NCI-H1436 treated with DMSO at 0.1 percent for 48 hours (cell line): ENCODE results near the gene SLC25A12.
"Not testable (repeated sequence)": the region's sequence is repeated elsewhere in the genome, so short reads cannot be mapped to it uniquely, and the experiment has no call there.

ENCODE experiments used
- DNase-seq: peaks from one replicate; lab custom pipeline; 2025; lab: John Stamatoyannopoulos, UW

Gene SLC25A12

GRCh38 chr2:171791361-171791760 is 102.7 kb downstream of the SLC25A12 start:
- no peak for DNase-seq

- no peak for DNase-seq
These were observed 104.1 kb downstream of the SLC25A12 start for GRCh38 chr2:171789956-171790355.

GRCh38 chr2:171788316-171788993 is 105.6 kb downstream of the SLC25A12 start:
- DNase-seq, result no peak

GRCh38 chr2:171787333-171788072 is 106.5 kb downstream of the SLC25A12 start:
- DNase-seq, result no peak

- DNase-seq, result no peak
These were observed 108.6 kb downstream of the SLC25A12 start for GRCh38 chr2:171785450-171785849.

- no peak for DNase-seq
These were observed 115.5 kb downstream of the SLC25A12 start for GRCh38 chr2:171778515-171778914.

GRCh38 chr2:171774581-171774980 is 119.5 kb downstream of the SLC25A12 start:
- DNase-seq, result not testable (repeated sequence)

GRCh38 chr2:171772373-171772772 is 121.7 kb downstream of the SLC25A12 start:
- no peak for DNase-seq

- no peak for DNase-seq
These were observed 122.6 kb downstream of the SLC25A12 start for GRCh38 chr2:171771463-171771862.

GRCh38 chr2:171763602-171764001 is 130.4 kb downstream of the SLC25A12 start:
- DNase-seq, result no peak

- no peak for DNase-seq
These were observed 131.0 kb downstream of the SLC25A12 start for GRCh38 chr2:171762879-171763573.

GRCh38 chr2:171761176-171761575 is 132.9 kb downstream of the SLC25A12 start:
- DNase-seq, result not testable (repeated sequence)

- DNase-seq, result not testable (repeated sequence)
These were observed 135.3 kb downstream of the SLC25A12 start for GRCh38 chr2:171758762-171759161.

- DNase-seq, result no peak
These were observed 139.6 kb downstream of the SLC25A12 start for GRCh38 chr2:171754254-171754939.

- DNase-seq, result no peak
These were observed 146.7 kb downstream of the SLC25A12 start for GRCh38 chr2:171747371-171747770.

GRCh38 chr2:171745806-171746205 is 148.2 kb downstream of the SLC25A12 start:
- no peak for DNase-seq

- DNase-seq, result no peak
These were observed 148.9 kb downstream of the SLC25A12 start for GRCh38 chr2:171745141-171745540.

- no peak for DNase-seq
These were observed 151.3 kb downstream of the SLC25A12 start for GRCh38 chr2:171742760-171743159.

- DNase-seq, result no peak
These were observed 152.9 kb downstream of the SLC25A12 start for GRCh38 chr2:171741189-171741588.

- DNase-seq, result no peak
These were observed 157.9 kb downstream of the SLC25A12 start for GRCh38 chr2:171735991-171736710.
